Pulmonary artery endothelial cell (primary cell): ENCODE data around the gene SPDYE1. TPM values are rescaled to one million over a fixed set of nuclear protein-coding genes. Genes with fewer than 3 reads are reported as not detected.
"Not testable (repeated sequence)": the region's sequence is repeated elsewhere in the genome, so short reads cannot be mapped to it uniquely, and the experiment has no call there.

Experiments used
- DNase-seq: peaks from one replicate; pipeline ENCODE4 v3.0.0-alpha.2; 2011; ENCODE audit warnings: low read depth, low spot score
- total RNA-seq: library from RNA; depleted of rRNA; stranded (reverse); fragments of >200 nt; gene quantifications from 2 replicates; pipeline ENCODE4 v1.2.3, GENCODE V29; 2014

The SPDYE1 gene, protein sequence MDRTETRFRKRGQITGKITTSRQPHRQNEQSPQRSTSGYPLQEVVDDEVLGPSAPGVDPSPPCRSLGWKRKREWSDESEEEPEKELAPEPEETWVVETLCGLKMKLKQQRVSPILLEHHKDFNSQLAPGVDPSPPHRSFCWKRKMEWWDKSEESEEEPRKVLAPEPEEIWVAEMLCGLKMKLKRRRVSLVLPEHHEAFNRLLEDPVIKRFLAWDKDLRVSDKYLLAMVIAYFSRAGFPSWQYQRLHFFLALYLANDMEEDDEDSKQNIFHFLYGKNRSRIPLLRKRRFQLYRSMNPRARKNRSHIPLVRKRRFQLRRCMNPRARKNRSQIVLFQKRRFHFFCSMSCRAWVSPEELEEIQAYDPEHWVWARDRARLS
- not detected in 2 replicates for total RNA-seq

DNA sequence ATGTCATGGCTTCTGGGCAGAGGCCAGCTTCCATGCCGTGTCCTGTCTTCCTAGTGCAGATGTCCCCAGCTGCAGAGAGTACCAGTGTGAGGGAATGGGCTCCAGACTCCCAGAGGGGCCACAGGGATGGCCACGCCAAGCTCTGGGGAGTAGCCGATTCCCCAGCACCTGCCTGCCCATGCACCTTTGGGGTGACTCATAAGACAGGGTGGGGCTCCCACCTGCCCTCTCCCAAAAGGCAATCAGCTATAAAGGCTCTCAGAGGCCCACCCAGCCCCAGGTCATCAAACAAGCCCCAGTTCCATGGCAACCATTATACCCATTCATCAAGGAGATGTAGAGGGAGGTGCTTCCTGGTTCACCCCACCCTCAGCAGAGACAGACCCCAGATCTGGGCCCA is at the start of gene SPDYE1:
TSS of gene SPDYE1 (plus strand) at position 366 of the 400 bp plus-strand sequence. CDS start 2,053 bp downstream, outside the sequence.
- not testable (repeated sequence) for DNase-seq

DNA sequence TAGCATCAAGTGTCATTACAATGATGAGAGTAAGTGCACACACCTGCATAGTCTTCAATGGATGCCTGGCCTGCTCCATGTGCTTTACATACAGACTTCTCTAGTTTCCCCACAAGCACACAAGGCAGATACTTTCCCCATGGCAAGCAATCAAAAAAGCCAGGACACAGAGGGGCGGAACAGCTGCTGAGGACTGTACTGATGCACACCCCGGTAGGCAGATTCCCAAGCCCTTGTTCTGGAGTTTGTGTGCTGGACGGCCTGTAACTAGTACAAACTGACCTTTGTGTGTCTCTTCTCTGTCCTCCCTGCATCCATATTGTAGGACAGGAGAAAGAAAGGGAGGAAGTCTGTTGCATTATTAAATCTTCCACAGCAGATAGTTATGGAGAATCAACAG is 45.7 kb upstream of the SPDYE1 start:
- DNase-seq: no peak

DNA sequence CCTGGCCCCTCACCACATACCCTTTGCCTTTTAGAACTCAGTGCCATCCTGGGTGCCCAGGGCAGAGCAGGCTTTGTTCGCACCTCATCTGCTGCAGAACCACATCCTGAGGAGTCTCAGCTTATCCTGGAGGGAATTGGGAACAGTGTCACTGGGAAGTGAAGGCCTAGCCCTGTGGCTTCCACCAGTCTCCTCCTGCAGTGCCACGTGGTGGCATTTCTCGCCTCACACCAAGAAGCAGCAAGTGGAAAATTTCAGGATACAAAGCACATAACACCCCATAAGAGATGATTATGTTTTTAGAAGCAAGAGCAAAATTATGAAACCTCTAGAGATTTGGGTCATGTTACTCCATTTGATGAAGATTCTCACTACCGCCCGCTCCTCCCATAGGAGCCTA is 44.6 kb upstream of the SPDYE1 start:
- no peak for DNase-seq

DNA sequence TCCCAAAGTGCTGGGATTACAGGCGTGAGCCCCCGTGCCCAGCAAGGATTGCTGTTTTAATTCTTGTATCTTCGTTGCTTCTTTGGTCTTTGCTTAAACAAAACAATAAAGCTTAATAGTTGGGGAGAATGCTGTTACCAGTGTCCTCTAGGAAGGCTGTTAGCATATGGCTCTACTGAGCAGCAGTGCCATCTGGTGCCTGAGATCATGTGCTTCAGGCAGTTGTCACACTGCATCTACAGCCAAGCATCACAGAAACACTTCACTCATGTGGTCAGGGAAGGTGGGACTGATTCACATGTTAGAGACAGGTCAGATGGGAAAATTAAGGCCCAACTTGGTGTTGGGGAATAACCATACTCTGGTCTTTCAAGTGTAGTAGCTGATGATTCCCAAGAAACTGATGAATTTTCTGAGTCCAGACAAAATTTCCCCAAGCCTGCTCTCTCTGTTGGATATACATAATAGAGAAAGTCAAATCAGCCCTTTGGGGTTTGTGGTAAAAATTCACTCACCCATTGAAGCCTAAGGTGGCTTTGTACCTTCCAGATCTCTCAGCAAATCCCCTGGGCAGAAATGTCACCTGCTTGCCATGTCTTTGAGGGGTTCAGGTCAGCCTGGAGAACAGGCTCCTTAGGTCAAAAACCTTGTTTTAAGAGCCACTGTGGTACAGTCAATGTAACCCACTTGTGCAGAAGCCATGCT is 43.0 kb upstream of the SPDYE1 start:
- peak; percentile 11 for DNase-seq

DNA sequence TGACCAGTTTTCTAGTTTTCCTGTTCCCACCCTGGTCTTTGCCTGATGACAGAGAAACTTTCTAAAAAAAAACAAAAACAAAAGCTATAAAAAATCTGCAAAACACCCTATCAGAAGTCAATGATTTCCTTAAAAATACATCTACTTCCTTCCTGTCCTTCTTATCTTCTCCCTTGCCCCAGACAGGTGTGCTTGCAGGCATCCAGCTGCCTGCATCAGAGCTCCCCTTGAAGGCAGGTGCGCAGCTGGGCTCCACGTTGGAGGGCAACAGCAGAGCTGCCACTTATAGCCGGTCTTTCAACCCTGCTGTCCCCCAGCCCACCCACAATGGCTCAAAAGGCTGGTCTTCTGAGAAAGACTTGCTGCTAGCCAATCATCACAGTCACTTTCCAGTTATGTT is 41.7 kb upstream of the SPDYE1 start:
- DNase-seq: no peak

DNA sequence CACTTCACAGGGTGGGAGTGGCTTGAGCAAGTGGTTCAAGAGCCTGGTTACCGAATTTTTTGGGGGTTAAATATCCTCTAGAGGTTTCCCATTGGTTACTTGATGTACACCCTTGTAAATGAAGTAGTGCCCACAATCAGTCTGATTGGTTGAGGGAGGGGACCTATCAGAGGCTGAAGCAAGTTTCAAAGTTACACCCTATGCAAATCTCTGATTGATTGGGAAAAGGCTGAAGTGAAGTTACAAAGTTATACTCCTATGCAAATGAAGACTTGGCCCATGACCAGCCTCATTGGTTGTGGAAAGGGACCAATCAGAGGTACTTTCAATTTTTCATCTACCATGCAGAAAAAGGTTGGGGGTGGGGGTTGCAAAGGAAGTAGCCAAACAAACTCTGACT is 36.8 kb upstream of the SPDYE1 start:
- no peak for DNase-seq

DNA sequence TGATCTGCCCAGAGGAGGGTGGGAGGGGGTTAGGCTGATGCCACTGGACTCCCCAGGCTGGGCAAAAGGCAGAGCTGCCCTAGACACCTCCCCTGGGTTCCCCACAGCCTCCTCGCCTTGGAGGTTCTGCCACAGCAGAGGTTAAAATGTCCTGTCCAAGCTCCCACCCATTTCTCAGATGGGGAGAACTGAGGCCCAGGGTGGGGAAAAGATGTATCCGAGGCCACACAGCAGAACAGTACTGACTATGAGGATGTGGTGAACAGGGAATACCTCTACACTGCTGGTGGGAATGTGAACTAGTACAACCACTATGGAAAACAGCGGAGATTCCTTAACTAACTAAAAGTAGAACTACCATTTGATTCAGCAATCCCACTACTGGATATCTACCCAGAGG is 31.3 kb upstream of the SPDYE1 start:
- DNase-seq: not testable (repeated sequence)

DNA sequence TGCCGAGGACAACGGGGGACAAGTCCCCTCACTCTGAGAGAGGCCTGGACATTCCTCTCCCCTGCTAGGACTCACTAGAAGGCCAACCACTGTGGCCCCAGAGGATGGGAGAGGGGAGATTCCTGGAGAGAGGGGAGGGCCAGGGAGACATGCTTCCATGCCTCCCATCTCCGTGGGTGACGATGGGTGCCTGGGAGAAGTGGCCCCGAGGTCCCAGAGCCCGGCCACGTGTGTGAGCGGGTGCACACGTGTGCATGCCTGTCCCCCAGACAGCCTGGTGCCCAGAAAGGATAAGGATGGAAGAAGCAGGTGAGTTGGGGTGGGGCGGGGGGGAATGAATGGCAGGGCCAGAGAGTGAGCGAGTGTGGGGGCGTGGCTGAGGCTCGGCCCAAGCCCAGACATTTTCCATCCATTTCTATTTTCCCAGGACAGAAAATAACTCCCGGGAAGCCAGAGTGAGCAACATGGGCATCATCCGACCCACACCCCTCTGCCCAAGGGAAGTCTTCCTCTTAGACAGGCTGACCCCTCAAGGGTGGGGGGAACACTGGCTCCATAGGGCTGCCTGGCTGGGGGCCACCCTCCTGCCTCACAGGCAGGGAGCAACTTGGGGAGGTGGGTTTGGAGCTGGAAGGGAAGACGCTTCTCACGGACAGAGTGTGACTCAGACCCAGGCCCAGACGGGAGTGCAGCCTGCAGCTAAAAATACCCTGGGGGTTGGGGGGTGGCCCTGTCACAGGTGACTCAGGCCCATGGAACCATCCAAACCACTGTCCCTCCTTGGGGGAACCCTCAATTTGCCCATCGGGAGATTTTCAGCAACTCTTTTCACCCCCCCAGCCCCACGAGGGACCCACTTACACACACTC is 29.3 kb upstream of the SPDYE1 start:
- DNase-seq: not testable (repeated sequence)

DNA sequence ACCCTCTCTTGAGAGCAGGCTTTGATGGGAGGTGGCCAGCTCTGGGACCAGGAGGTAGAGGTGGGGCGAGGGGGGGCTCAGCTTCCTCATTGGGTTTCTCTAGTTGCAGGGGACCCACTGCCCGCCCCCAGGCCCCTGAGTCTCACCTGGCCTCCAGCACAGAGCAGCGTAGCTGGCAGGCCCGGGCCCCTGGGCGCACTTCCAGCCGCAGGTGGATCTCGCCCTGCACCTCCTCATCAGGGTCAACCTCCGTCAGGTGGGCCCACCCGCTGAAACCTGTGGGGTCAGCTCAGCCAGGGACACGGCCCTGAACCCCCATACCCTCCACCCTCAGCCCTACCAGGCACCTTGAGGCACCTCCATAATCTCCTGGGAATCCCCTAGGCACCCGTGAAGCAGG is 28.1 kb upstream of the SPDYE1 start:
- not testable (repeated sequence) for DNase-seq

DNA sequence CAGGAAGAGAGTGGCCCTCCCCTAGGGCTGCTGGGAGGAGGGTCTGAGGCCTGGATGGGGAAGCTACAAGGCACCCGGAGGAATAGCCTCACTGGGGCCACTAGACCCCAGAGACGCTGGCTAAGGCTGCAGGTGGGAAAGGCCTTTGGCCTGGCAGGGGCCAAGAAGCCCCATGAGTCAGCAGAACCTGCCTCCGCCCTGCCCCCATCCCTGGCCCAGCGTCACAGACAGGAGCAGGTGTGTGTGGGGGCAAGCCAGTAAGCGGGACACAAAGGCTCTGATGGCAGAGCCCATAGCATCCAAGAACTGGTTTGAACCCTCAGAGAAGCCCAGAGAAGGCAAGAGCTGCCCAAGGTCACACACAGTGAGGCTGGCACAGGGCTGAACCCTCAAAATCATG is 27.0 kb upstream of the SPDYE1 start:
- DNase-seq: not testable (repeated sequence)

DNA sequence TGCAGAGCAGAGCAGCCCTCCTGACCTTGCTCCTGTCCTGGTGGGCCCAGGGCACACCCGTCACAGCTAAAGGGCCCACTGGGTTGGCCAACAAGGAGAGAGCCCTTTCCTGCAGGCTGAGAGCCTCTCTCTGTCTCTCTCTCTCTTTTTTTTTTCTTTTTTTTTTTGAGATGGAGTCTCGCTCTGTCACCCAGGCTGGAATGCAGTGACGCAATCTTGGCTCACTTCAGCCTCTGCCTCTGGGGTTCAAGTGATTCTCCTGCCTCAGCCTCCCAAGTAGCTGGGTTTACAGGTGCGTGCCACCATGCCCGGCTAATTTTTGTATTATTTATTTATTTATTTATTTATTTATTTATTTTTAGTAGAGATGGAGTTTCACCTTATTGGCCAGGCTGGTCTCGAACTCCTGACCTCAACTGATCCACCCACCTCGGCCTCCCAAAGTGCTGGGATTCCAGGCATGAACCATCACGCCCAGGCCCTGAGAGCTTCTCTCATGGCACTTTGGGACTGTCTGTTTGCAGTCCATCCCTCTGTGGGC is 23.6 kb upstream of the SPDYE1 start:
- DNase-seq: not testable (repeated sequence)

DNA sequence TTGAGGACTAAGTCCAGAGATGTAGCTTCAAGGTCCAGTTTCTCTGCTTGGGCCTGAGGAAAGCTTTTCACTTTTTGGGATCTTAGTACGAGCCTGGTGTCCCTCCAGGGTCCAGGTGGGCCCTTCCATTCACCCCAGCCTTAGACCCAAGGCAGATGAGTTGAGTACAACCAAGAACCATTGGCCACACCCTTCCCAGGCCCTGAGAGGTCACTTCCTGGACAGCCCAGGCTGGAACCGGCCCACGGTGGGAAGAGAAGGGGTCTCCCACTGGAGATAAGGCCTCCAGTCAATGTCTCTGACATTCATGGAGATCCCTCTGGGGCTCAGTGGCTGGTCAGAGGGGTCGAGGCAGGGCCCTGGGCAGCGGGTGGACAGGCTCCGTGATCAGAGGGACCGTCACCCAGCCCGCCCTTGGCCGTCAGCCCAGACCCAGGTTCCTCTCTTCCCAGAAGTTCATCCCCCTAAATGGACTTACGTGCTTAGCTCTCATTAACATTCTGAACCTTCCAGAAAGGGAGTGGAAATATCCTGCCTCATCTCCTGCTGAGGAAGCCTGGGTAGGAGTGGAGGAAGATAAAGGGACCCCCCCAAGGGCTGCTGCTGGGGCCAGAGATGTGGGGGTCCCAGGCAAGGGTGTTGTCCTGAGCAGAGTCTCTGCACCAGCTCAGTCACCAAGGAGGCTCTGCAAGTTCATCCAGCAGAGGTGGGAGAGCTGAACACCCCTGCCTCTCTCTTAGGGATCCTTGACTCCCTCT is 22.8 kb upstream of the SPDYE1 start:
- not testable (repeated sequence) for DNase-seq

DNA sequence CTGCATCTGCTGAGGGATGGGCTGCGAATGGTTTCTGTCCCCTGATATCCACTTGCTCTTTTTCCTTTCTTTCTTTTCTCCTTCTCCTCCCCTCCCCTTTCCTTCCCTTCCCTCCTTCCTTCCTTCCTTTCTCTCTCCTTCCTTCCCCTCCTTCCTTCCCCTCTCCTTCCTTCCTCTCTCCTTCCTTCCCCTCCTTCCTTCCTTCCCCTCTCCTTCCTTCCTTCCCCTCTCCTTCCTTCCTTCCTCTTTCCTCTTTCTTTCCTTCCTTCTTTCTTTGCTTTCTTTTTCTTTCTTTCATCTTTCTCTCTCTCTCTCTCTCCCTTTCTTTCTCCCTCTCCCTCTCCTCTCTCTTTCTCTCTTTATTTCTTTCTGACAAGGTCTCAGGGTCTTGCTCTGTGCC is 20.2 kb upstream of the SPDYE1 start:
- DNase-seq: no peak

DNA sequence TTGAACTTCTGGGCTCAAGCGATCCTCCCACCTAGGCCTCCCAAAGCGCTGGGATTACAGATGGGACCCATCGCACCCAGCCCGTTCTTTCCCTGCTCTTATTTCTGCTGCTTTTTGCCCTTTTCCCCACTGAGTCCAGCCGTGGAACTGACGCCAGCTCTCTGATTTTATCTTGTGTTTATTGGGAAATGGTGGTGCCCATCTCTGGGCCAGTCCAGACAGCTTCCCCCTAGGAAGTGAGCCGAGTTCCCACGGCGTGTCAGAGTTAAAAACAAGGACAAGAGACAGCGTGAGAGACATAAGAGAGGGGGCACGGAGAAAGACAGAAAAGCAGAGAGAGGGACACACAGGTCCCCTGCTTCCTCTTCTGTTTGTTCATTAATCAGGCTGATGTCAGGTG is 19.6 kb upstream of the SPDYE1 start:
- DNase-seq: not testable (repeated sequence)

DNA sequence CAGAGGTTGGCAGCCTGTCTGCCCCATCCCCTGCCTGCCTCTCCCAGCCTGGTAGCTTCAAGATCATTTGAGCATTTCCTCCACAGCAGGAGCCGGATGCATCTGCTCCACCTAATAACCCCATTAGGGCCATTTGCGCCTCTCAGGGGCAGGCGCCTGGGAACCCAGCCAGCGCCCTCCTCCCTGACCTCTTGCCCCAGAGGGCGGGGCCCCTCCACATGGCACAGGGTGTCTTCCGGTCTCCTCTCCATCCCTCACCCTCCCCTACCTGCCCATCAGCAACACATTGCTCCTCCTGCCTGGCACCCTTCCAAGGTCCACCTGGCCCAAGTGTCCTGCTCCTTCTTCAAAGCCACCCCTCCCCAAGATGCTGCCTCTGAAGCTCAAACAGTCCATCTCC is 14.8 kb upstream of the SPDYE1 start:
- not testable (repeated sequence) for DNase-seq

DNA sequence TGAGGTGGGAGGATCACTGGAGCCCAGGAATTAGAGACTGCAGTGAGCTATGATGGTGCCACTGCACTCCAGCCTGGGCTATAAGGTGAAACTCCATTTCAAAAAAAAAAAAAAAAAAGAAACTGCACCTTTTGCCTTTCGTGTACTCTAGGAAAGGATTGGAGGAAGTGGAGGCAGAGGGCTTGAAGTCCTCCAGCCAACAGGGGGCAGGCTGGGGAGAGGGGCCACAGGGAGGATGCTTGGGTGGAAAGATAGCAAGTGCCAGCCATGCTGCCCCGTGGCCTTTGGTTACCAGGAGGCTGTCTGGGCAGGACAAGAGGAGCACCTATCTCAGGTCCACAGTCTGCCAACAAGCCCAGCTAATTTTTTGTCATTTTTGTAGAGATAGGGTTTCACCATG is 14.0 kb upstream of the SPDYE1 start:
- not testable (repeated sequence) for DNase-seq

DNA sequence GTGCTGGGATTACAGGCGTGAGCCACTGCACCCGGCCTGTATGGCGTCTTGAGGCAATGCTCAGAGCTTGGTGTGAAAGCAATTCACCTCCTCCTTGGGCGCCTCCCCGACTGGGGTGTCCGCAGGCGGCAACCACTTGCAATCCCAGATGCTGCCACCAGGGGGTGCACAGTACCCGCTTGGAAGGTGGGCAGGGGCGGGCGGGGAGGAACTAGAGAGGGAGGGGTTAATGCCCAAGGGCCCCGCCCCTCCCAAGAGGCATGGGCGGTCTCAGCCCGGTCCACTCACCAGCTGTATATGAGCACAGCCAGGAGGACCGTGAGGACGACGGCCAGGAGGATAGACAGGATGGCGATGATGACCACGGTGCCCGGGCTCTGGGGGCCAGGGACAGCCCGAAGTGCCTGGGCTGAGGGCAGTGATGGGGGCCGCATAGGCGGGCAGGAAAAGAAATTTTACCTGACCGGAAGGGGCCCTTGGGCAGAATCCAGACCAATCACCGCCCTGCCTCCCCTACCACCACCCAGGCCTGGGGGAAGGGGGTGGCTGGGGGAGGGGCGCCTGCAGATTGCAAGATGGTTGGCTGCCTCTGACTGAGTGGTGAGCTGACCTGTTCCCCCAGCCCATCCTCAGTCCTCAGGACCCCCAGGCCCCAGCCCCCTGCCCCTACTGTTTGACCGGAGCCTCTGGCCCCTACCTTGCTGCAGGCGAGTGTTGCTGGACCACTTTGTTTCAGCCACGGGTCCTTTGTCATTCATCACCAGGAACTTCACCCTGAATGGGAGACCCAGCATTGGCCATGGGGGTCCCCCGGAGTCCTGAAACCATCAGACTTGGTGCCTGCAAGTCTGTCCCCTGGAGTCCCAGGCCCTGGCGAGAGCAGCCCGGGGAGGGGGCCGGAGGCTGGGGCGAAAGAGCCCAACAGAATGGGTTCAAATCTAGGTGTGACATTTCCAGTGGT is 11.5 kb upstream of the SPDYE1 start:
- peak; percentile 7 for DNase-seq

DNA sequence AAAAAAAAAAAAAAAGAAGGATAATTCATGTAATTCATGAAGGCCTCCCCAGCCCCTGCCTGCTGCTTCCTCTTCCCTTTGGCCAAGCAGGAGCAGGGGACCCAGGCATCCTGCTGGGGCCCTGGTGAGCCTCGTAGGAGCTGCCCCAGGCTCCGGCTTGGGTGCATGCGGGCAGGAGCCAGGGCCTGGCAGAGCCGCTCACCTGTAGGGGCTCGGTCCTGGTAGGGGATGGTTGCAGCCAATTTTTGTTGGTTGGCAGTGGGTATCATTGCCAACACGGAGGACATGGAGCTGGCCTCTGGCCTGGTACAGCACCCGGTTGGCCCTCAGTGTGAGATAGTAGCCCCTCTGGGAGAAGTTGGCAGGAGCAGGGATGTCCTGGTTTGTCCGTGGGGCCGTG is 10.2 kb upstream of the SPDYE1 start:
- not testable (repeated sequence) for DNase-seq

DNA sequence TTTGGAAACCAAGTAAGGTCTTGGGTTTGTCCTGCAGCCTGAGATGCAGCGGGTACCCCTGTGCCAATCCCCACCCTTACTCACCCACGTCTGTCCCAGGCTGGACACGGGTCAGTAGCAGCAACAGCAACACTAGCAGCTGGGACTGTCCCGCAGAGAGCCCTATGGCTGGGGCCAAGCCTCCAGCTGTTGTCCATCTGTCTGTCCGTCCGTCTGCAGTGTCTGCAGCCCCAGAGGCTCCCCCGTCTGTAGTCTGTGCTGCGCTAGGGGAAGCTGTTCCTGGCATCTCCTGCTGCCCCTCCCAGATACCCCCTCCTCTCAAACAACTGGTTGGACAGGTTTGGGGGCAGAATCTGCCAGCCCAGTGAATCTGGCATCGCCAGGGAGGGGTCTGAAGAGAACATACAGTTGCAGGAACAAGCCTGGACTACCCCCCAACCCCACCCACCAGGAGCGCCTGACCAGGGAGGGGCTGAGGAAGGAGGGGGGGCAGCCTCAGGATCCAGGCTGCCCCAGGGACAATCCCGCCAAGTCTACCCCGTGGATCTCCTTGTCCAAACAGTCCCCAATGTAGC is 7.6 kb upstream of the SPDYE1 start:
- not testable (repeated sequence) for DNase-seq
